HG03039 (cell line): ENCODE measurements around the gene HMGA1.

Experiments used
- ATAC-seq: cut with Tn5 transposase; IDR thresholded peaks from one replicate; pipeline ENCODE4 v1.9.1; 2021; ENCODE audit warnings: mild to moderate bottlenecking, moderate library complexity; ENCODE audit not compliant: unreplicated experiment

The HMGA1 gene

DNA sequence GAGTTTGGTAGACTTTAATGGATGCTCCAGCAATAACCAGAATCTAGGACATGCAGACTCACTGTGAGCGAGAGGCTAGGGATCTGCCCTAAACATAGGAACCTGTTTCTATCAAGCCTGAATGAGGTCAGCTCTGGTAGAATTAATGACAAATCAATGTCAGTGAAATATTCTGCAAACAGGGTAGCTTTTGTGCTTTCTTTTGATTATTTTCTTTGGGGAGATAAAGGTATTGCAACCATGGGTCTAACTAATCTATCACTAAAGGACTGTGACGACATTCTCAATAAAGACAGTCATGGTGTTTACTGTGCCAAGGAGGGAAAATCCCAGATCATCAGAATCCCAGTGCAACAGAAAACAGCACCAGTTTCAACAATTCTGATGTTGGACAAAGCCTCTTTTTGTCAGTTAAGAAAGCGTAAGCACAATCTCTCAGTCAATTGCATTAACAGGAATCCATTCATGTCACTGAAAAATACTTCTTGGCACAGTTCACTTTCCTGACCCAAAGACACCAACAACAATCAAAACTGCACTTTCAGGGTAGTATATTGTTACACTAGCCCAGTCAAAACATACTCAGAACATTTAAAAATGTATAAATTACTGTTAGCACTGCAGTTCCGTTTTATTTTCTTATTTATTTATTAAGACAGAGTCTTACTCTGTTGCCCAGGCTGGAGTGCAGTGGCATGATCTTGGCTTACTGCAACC lies 48.9 kb downstream of the HMGA1 start:
- no peak for ATAC-seq

DNA sequence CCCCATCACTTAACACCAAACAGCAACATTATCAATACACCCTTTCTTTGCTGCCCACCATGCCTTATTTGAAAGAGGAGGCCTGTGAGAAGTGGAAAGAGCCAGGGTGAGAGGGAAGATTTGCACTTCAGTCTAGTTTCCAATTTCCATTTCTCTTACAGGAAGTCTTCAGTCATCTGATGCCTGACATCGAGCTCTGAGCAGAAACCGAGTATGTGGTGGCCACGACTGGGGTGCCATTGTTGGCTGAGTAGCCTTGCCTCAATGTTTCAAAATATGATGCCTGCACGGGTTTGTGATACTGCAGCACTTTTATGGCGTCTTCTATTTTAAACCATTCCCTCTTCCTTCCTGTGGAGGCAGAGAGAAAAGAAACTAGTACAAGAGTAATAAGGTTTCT lies 51.9 kb downstream of the HMGA1 start:
- no peak for ATAC-seq

DNA sequence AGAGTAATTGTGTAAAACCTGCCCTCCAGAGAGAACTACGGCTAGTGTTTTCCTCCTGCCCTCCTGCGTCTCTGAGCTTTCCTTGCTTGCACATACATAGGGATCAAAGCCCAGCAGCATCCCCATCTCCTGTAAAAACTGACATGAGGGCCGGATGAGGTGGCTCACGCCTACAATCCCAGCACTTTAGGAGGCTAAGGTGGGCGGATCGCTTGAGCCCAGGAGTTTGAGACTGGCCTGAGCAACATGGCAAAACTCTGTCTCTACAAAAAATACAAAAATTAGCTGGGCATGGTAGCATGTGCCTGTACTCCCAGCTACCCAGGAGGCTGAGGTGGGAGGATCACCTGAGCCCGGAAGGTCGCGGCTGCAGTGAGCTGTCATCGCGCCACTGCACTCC lies 52.5 kb downstream of the HMGA1 start:
- no peak for ATAC-seq

DNA sequence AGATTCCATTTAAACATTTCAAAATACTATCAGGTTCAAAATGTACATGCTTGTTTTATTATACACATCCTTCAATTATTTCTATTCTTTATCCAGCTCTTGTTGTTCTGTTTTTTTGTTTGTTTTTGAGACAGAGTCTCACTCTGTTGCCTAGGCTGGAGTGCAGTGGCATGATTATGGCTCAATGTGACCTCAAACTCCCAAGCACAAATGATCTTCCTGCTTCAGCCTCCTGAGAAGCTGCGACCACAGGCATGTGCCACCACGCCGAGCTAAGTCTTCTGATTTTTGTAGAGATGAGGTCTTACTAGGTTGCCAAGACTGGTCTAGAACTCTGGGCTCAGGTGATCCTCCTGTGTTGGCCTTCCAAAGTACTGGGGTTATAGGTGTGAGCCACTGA lies 56.3 kb downstream of the HMGA1 start:
- no peak for ATAC-seq

DNA sequence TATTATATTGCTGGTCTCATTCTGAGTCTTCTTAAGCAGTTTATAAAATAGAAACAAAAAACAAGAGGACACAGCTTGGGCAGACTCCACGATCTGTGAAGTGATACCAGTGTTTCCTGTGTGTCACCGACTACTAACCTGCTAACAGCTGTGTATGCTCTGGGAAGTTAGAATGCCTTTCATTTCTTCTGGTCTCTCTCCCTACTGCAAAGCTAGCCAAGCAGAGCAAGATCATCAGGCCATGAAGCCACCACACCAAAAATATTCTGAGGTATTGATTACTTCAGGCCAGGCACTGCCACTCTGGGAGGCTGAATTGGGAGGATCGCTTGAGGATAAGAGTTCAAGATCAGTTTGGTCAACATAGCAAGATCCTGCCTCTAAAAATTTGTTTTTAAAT lies 59.0 kb downstream of the HMGA1 start:
- no peak for ATAC-seq
